Fibroblast of villous mesenchyme (primary cell): Measurements from ENCODE around the gene VPS37D. TPM values are rescaled to one million over a fixed set of nuclear protein-coding genes. Genes with fewer than 3 reads are reported as not detected.
A peak's percentile ranks its signal among the peaks of the same experiment; 100 is the strongest.

Experiments used
- DNase-seq: peaks from one replicate; pipeline ENCODE4 v3.0.0-alpha.2; 2010; ENCODE audit warnings: low read depth
- H3K4me3 ChIP-seq: 2 replicates; pipeline ENCODE4 v1.5.1; 2011; ENCODE audit warnings: low read depth, mild to moderate bottlenecking, low read length
- CTCF ChIP-seq: IDR thresholded peaks from 2 replicates; pipeline ENCODE4 v1.5.1; 2012; ENCODE audit warnings: low read depth, mild to moderate bottlenecking, low read length; ENCODE audit not compliant: insufficient read depth
- total RNA-seq: library from RNA; depleted of rRNA; stranded (reverse); fragments of >200 nt; gene quantifications from 2 replicates; pipeline ENCODE4 v1.2.3, GENCODE V29; 2012

Gene VPS37D
- total RNA-seq, 1 donor, result 3.0 TPM

GRCh38 chr7:73681031-73681430, 13.4 kb downstream of the VPS37D start:
- H3K4me3 ChIP-seq, result no peak overlapping the region
- no peak for DNase-seq
- TF ChIP-seq CTCF, result no peak

GRCh38 chr7:73682745-73683055, 15.1 kb downstream of the VPS37D start:
- H3K4me3 ChIP-seq, result peak overlapping the region; percentile 99
- TF ChIP-seq CTCF, result no peak
- no peak for DNase-seq

GRCh38 chr7:73683056-73683787, 15.6 kb downstream of the VPS37D start, which contains the start of the genes BUD23 and DNAJC30:
TSS of gene BUD23 (plus strand) at chr7:73683597. CDS start at chr7:73683626, 29 bp downstream.
TSS of gene DNAJC30 (minus strand) at chr7:73683453. CDS start at chr7:73683423, 30 bp downstream.
- H3K4me3 ChIP-seq, result peak within 1 kb of the TSS; percentile 99
- DNase-seq, result peak; percentile 97
- TF ChIP-seq CTCF, result no peak

GRCh38 chr7:73683788-73684693, 16.4 kb downstream of the VPS37D start:
- peak overlapping the region; percentile 99 for H3K4me3 ChIP-seq
- no peak for DNase-seq
- no peak for TF ChIP-seq CTCF

- TF ChIP-seq CTCF, result no peak
- no peak overlapping the region for H3K4me3 ChIP-seq
- DNase-seq, result no peak
Observed at GRCh38 chr7:73685311-73685710, 17.7 kb downstream of the VPS37D start.

GRCh38 chr7:73688288-73688687, 20.7 kb downstream of the VPS37D start:
- TF ChIP-seq CTCF, result no peak
- DNase-seq, result no peak
- no peak overlapping the region for H3K4me3 ChIP-seq
